Caco-2 (cell line): ENCODE data around the gene DPP9. TPM values are rescaled to one million over a fixed set of nuclear protein-coding genes. Genes with fewer than 3 reads are reported as not detected.

Experiments used
- BruUV-seq: library from RNA; stranded (reverse); fragments of 400-500 nt; replicated peaks from 2 replicates; lab custom pipeline; 2021; lab: Mats Ljungman, UMichigan
- CTCF ChIA-PET: fragments of 300-600 bp; sonication (Branson Sonifier 250); formaldehyde crosslinking; loops from one replicate; lab custom pipeline; 2022; ENCODE audit warnings: antibody characterized with exemption; lab: Charles Lee
- POLR2A ChIA-PET: fragments of 300-600 bp; sonication (Branson Sonifier 250); formaldehyde crosslinking; loops from one replicate; lab custom pipeline; 2022; ENCODE audit warnings: antibody characterized with exemption; lab: Charles Lee
- DNase-seq, 2 experiments: peaks; one replicate each; pipeline versions ENCODE4 v3.0.0 to v3.0.0-alpha.2; 2020 to 2022
- H3K27me3 ChIP-seq: replicated peaks from 2 replicates; pipeline ENCODE4 v1.6.0; 2011; ENCODE audit warnings: low read length; ENCODE audit not compliant: control insufficient read depth, insufficient read depth
- H3K36me3 ChIP-seq: 2 replicates; pipeline ENCODE4 v1.5.1; 2011; ENCODE audit warnings: low read length; ENCODE audit not compliant: control insufficient read depth, insufficient read depth
- H3K4me1 ChIP-seq: fragments of 250-450 bp; sonication (Bioruptor Pico); 2 replicates; pipeline ENCODE4 v1.5.1; 2020; ENCODE audit warnings: mild to moderate bottlenecking
- H3K4me3 ChIP-seq: 2 replicates; pipeline ENCODE4 v1.5.1; 2011; ENCODE audit warnings: low read depth, mild to moderate bottlenecking, control low read depth, low read length
- H3K9me3 ChIP-seq: fragments of 250-450 bp; sonication (Bioruptor Pico); 2 replicates; pipeline ENCODE4 v1.5.1; 2020; ENCODE audit warnings: mild to moderate bottlenecking, moderate library complexity
- H3K27ac Mint-ChIP-seq: one replicate; pipeline ENCODE4 v1.8.0; 2022; ENCODE audit warnings: mixed read lengths; ENCODE audit not compliant: unreplicated experiment
- H3K27me3 Mint-ChIP-seq: one replicate; pipeline ENCODE4 v1.8.0; 2022; ENCODE audit warnings: mixed read lengths; ENCODE audit not compliant: insufficient read depth, unreplicated experiment
- H3K36me3 Mint-ChIP-seq: one replicate; pipeline ENCODE4 v1.8.0; 2022; ENCODE audit warnings: mild to moderate bottlenecking, mixed read lengths; ENCODE audit not compliant: insufficient read depth, unreplicated experiment
- H3K4me1 Mint-ChIP-seq: one replicate; pipeline ENCODE4 v1.8.0; 2022; ENCODE audit warnings: low read depth, mixed read lengths; ENCODE audit not compliant: unreplicated experiment
- H3K4me3 Mint-ChIP-seq: one replicate; pipeline ENCODE4 v1.8.0; 2022; ENCODE audit warnings: mild to moderate bottlenecking, moderate library complexity, mixed read lengths; ENCODE audit not compliant: unreplicated experiment
- H3K9me3 Mint-ChIP-seq: one replicate; pipeline ENCODE4 v1.8.0; 2022; ENCODE audit warnings: mixed read lengths; ENCODE audit not compliant: unreplicated experiment
- CTCF ChIP-seq, 2 experiments: fragments of 200-600 bp in 1 of 2; IDR thresholded peaks; 1 replicate in 1 of 2; 2 replicates in 1 of 2; pipeline versions ENCODE4 v1.5.1 to v1.8.0; 2011 to 2022; ENCODE audit warnings: antibody characterized with exemption in 1 of 2, control low read depth in 1 of 2, inconsistent platforms in 1 of 2, low read depth in 1 of 2, low read length in 1 of 2, mild to moderate bottlenecking in 1 of 2, moderate library complexity in 1 of 2; ENCODE audit not compliant: insufficient read depth in 1 of 2, severe bottlenecking in 1 of 2, unreplicated experiment in 1 of 2
- intact Hi-C: fragments of 100-400 bp; cut with micrococcal nuclease; formaldehyde crosslinking; loops from one replicate; pipeline ENCODE4 v1.10.0; 2022; ENCODE audit not compliant: unreplicated experiment
- total RNA-seq: library from RNA; stranded (reverse); gene quantifications from 2 replicates; pipeline ENCODE4 v1.2.3, GENCODE V29; 2022

DPP9 gene
- total RNA-seq, 1 experiment from 2014 or later: 63.2 TPM

DNA sequence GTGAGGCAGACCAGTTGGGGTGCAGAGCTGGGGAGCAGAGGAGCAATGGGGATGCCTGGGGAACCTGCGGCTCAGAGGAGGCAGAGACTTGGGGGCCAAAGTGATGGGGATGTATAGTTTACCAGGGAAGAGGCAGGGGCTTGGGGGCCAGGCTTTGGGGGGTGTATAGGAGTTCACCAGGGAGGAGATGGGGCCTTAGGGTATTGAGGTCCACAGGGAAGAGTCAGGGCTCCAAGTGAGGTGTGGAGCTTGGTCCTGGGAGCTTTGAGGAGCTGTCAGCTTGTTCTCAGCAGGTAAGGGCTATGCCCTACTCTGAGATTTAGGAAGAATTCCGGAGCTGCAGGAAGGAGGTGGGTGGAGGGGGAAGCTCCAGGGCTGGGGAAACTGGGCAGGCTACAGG is 73.5 kb downstream of the DPP9 start:
- no peaks in the 10 kb centered on the region for H3K4me1 ChIP-seq
- Mint-ChIP-seq H3K36me3 (peaks cover 44% of the 10 kb centered on the region), H3K9me3 (no peaks in the 10 kb centered on the region), H3K27ac (no peak overlapping the region), H3K4me1 (no peaks in the 10 kb centered on the region), H3K27me3 (no peaks in the 10 kb centered on the region), H3K4me3 (no peak overlapping the region)
- no peak for DNase-seq
- no peaks in the 10 kb centered on the region for H3K27me3 ChIP-seq
- POLR2A ChIA-PET: no interaction called here
- peaks cover 2% of the 10 kb centered on the region for H3K36me3 ChIP-seq
- CTCF ChIA-PET: no interaction called here
- no peaks in the 10 kb centered on the region for H3K9me3 ChIP-seq
- H3K4me3 ChIP-seq: no peak overlapping the region
- intact Hi-C loops: no loop called here
- no peak for TF ChIP-seq CTCF (IDR thresholded peaks at IDR 0.05; ENCODE audit: insufficient read depth in 1 of 2, low read depth in 1 of 2, low read length in 1 of 2, severe bottlenecking in 1 of 2, unreplicated experiment in 1 of 2)
- BruUV-seq: no TSS peak

DNA sequence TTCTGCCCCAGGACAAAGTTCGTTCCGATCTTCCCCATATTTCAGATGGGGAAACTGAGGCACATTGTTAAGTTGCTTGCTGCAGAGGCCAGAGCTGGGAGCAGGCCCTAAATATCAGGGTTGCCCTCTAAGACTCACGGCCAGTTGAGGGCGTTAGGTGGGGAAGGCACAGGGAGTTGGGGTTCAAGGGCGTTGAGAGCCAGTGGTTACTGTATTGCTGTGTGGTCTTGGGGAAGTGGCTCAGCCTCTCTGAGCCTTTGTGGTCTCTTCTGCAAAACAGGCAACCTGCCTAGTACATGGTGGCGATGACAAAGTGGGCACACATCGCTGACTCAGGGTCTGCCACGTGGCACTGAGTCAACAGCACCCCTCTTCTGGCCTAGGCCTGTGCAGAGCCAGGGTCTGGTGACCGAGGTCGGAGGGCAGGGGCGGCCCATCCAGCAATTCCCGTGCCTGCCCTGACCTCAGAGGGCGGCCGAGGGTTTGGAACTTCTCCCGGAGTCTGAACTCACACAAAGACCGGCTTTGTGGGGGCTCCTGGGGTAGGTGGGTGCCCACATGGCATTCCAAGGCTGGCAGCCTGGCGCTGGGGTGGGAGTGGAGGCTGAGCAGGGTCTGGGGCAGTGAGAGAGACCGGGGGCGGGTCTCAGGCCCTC is 74.1 kb downstream of the DPP9 start:
- Mint-ChIP-seq H3K36me3 (peaks cover 37% of the 10 kb centered on the region), H3K27ac (no peak overlapping the region), H3K4me1 (no peaks in the 10 kb centered on the region), H3K4me3 (no peak overlapping the region), H3K9me3 (no peaks in the 10 kb centered on the region), H3K27me3 (no peaks in the 10 kb centered on the region)
- ChIA-PET POLR2A (no interaction called here), CTCF (no interaction called here)
- Histone ChIP-seq H3K27me3 (no peaks in the 10 kb centered on the region), H3K4me3 (no peak overlapping the region), H3K9me3 (no peaks in the 10 kb centered on the region), H3K36me3 (peaks cover 2% of the 10 kb centered on the region), H3K4me1 (no peaks in the 10 kb centered on the region)
- DNase-seq: no peak
- intact Hi-C loops: no loop called here
- TF ChIP-seq CTCF (IDR thresholded peaks at IDR 0.05; ENCODE audit: insufficient read depth in 1 of 2, low read depth in 1 of 2, low read length in 1 of 2, severe bottlenecking in 1 of 2, unreplicated experiment in 1 of 2): no peak
- no TSS peak for BruUV-seq

DNA sequence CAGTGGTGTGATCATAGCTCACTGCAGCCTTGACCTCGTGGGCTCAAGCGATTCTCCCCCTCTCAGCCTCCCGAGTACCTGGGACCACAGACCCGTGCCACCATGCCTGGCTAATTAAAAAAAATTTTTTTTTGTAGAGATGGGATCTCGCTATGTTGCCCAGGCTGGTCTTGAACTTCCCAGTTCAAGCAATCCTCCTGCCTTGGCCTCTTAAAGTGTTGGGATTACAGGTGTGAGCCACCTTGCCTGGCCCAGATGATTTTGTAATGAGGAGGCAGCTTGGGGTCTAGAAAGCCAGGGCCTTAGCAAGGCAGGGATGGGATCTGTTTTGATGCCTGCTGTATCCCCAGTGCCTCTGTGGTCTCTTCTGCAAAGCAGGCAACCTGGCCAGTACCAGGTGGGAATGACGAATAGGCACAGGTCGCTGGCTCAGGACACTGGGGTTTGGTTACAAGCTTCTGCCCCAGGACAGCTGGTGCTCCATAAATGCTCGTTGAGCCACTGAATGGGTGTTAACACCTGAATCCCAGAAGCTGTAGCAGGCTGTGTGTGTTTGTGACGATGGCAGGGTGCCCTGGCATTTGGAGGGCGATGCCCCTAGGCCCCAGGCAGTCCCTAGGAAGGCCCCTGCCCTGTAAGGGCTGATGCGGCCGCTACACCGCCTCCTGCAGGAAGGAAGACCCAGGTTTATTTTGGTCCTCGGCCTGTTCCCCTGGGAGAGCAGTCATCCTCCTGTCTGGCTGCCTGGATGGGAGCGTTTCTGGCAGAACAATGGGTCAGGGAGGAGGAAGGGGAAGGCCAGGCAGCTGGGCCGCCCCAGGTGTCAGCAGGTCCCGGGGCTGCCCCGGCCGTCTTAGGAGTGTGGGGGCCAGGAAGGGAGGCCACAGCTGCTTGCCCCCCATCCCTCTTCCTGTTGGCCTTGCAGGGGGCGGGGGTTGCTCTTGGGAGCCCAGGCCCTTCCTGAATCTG is 75.7 kb downstream of the DPP9 start:
- peaks cover 2% of the 10 kb centered on the region for H3K36me3 ChIP-seq

More for the DNA sequence above, 75.7 kb downstream of the DPP9 start:
- no peaks in the 10 kb centered on the region for H3K27me3 ChIP-seq
- Mint-ChIP-seq H3K4me1 (no peaks in the 10 kb centered on the region), H3K27me3 (no peaks in the 10 kb centered on the region), H3K4me3 (no peak overlapping the region), H3K27ac (no peak overlapping the region), H3K9me3 (no peaks in the 10 kb centered on the region), H3K36me3 (peaks cover 23% of the 10 kb centered on the region)
- no peak for TF ChIP-seq CTCF (IDR thresholded peaks at IDR 0.05; ENCODE audit: insufficient read depth in 1 of 2, low read depth in 1 of 2, low read length in 1 of 2, severe bottlenecking in 1 of 2, unreplicated experiment in 1 of 2)
- H3K9me3 ChIP-seq: no peaks in the 10 kb centered on the region
- no peak for DNase-seq
- CTCF ChIA-PET: no interaction called here
- no TSS peak for BruUV-seq
- no peak overlapping the region for H3K4me3 ChIP-seq
- POLR2A ChIA-PET: no interaction called here
- intact Hi-C loops: no loop called here
- H3K4me1 ChIP-seq: no peaks in the 10 kb centered on the region
